KOPT-K1 (cell line): ENCODE data around the gene MINDY3.
"Not testable (repeated sequence)": the region's sequence is repeated elsewhere in the genome, so short reads cannot be mapped to it uniquely, and the experiment has no call there.

ENCODE experiments used
- H3K27ac ChIP-seq: fragments of 200-600 bp; sonication (generic); 2 replicates; pipeline ENCODE4 v1.5.1; 2016; ENCODE audit warnings: antibody characterized with exemption, mild to moderate bottlenecking, low read depth, low read length; ENCODE audit not compliant: poor library complexity, severe bottlenecking
- H3K36me3 ChIP-seq: fragments of 200-600 bp; sonication (generic); 2 replicates; pipeline ENCODE4 v1.5.1; 2017; ENCODE audit warnings: antibody characterized with exemption, mild to moderate bottlenecking, low read length, moderate library complexity; ENCODE audit not compliant: insufficient read depth
- H3K9me3 ChIP-seq: fragments of 200-600 bp; sonication (generic); 2 replicates; pipeline ENCODE4 v1.5.1; 2017; ENCODE audit warnings: antibody characterized with exemption, low read length, mild to moderate bottlenecking; ENCODE audit not compliant: insufficient read depth, poor library complexity, severe bottlenecking

Gene MINDY3

DNA sequence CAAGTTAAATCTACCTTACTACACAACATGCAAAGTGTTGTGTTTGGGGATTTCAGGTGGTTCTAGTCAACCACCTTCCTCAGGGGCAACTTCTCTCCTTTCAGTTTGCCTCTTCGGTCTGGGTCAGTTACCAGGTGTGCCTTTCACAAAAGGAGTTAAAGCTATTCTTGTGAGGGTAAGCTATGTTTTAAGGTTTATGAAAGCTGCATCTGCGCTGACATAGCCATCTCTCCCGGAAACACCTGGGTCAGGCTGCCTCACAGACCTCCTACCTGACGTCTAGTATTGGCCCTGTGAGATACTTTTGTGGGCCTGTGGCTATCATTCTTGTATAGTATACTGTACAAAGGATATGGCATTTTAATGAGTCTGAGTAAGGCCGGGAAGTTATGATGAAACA is 72.9 kb downstream of the MINDY3 start:
- H3K27ac ChIP-seq = no peak overlapping the region
- H3K9me3 ChIP-seq = no peaks in the 10 kb centered on the region
- peaks cover 65% of the 10 kb centered on the region for H3K36me3 ChIP-seq

DNA sequence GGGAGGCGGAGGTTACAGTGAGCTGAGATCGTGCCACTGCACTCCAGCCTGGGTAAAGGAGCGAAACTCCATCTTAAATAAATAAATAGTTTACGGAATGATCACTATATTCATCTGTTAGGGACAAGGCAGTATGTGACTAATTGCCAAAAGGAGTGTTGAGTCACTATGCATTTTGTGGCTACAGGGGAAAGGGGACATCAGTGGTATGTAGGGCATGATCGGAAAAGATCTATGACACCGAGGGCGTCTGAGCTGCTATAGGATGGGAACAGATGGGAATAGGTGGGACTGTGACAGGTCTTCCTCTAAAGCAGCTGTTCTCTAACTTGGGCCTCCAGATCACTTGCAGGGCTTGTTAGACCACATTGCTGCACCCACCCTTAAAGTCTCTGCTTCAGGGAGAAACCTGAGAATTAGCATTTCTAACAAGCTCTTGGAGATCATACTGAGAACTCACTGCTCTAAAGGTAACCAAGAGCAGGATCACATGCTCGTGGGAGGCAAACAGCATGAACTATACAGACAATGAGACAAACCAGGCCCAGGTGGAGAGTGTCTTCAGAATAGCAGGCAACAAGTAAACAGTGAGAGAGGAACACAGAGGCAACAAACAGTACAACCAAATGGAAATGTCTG is 75.5 kb downstream of the MINDY3 start:
- Histone ChIP-seq H3K27ac (no peak overlapping the region), H3K9me3 (no peaks in the 10 kb centered on the region), H3K36me3 (peaks cover 85% of the 10 kb centered on the region)

DNA sequence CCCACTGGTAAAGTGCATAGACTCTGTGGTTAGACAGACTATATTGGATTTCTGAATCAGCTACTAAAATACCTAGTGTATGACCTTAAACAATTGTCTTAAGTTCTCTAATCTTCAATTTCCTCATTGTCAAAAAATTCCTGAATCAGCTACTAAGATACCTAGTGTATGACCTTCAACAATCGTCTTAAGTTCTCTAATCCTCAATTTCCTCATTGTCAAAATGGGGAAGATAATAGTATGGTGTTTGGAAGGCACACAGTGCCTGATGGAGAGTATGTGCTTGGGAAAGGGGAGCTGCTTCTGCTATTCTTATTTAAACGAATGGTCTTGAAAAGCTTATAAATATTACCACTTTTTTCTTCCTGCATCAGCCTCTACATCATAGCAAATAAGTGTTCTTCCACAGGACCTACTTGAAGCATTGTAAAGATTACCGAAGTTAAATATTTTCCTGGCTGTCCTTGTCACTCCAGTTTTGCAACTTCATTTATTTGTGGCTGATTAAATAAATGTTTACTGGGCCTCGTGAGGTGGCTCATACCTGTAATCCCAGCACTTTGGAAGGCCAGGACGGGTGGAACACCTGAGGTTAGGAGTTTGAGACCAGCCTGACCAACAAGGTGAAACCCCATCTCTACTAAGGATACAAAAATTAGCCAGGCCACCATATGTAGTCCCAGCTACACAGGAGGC is 76.2 kb downstream of the MINDY3 start:
- Histone ChIP-seq H3K36me3 (peaks cover 82% of the 10 kb centered on the region), H3K27ac (no peak overlapping the region), H3K9me3 (no peaks in the 10 kb centered on the region)

DNA sequence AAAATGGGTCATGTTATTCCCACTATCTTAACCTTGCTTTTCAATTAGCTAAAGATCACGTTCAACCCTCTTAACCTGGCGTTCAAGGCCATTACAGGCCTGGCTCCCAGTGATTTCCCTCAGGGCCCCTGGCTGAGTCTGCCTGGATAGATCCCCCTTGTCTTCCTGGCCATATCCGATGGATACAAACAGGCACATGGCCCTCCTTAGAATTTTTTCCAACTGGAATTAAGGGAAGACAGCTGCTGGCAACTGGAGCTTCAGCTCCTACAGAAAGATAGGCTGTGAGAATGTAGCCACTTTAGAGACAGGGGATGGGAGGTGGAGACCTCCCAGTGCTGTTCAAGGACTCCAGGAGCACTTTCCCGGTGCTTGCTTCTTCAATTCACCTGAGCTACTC is 77.5 kb downstream of the MINDY3 start:
- Histone ChIP-seq H3K36me3 (peaks cover 82% of the 10 kb centered on the region), H3K27ac (no peak overlapping the region), H3K9me3 (peaks cover 2% of the 10 kb centered on the region)

DNA sequence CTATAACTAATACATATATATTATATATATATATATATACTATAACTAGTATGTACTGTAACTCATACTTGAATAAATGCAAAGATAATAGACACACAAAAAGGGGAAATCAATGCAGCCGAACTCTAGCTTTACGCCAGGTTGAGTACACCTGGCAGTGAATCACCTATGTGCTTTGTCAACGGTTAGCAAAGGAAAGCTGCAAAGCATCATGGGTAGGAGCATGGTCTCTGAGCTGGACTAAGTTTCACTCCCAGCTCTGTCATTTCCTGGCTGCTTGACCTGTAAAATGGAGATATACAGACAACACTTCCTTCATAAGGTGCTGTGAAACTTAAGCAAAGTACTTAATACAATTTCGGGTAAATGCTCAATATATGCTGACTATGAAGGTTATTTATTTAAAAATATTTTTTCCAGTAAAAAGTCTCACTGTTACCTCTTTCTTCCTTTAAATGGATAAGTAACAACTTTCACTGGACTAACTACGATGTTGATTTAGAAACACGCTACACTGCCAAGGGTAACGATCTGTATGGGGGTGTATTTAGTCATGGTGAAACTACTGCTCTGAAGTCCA is 78.8 kb downstream of the MINDY3 start:
- Histone ChIP-seq H3K36me3 (peaks cover 79% of the 10 kb centered on the region), H3K9me3 (peaks cover 12% of the 10 kb centered on the region), H3K27ac (no peak overlapping the region)

DNA sequence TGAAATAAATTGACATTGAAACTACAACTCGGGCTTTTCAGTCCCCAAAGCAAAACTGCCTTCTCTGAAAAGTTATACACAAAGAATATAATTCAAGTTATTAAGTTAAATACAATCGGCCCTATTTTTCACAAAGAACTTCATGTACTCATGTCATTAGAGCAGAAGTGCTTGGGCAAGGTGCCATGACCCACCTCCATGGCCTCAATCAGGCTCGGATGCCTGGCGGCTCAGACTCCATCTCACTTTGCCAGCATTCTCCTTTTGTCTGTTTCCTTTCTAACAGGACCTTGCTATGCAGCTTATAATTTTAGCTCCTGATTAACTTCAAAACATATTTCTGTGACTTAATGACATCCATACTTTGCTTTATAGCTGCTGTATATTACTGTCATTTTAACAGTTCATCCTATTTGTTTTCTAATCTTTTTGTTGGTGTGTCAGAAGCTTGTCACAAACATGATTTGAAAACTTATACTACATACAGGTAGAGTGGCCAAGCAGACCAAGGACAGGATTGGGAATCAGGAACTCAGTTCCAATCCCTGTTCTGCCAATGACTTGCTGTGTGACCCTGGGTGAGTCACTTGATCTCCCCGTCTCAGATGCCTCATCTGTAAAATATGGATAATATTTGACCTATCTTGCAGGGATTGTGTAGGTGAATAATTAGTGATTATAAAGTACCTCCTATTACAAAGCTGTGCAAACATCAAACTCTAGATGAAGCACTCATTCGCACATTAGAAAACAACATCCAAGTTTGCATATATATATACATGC is 79.8 kb downstream of the MINDY3 start:
- Histone ChIP-seq H3K36me3 (peaks cover 74% of the 10 kb centered on the region), H3K27ac (no peak overlapping the region), H3K9me3 (peaks cover 20% of the 10 kb centered on the region)

DNA sequence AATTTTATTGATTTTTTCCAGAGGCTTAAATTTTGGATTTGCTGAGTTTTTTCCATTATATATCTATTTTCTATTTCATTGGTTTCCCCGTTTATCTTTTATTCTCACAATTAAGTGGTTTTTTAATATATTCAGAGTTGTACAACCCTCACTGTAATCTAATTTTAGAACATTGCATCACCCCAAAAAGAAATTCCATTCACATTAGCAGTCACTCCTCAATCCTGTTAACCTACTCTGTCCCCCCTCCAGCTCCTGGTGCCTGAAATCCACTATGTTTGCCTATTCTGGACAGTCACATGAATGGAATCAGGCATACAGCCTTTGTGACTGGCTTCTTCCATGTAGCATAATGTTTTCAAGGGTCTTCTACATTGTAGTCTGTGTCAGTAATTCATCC is 84.8 kb downstream of the MINDY3 start:
- Histone ChIP-seq H3K36me3 (peaks cover 33% of the 10 kb centered on the region), H3K27ac (no peak overlapping the region), H3K9me3 (peaks cover 21% of the 10 kb centered on the region)

DNA sequence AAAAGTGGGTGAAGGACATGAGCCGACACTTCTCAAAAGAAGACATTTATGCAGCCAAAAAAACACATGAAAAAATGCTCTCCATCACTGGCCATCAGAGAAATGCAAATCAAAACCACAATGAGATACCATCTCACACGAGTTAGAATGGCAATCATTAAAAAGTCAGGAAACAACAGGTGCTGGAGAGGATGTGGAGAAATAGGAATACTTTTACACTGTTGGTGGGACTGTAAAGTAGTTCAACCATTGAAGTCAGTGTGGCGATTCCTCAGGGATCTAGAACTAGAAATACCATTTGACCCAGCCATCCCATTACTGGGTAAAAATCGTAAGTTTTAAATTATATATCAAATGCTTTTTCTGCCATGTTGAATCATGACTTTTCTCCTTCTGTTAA is 85.8 kb downstream of the MINDY3 start:
- not testable (repeated sequence) for H3K27ac ChIP-seq
- Histone ChIP-seq H3K36me3 (peaks cover 29% of the 10 kb centered on the region), H3K9me3 (peaks cover 21% of the 10 kb centered on the region)

DNA sequence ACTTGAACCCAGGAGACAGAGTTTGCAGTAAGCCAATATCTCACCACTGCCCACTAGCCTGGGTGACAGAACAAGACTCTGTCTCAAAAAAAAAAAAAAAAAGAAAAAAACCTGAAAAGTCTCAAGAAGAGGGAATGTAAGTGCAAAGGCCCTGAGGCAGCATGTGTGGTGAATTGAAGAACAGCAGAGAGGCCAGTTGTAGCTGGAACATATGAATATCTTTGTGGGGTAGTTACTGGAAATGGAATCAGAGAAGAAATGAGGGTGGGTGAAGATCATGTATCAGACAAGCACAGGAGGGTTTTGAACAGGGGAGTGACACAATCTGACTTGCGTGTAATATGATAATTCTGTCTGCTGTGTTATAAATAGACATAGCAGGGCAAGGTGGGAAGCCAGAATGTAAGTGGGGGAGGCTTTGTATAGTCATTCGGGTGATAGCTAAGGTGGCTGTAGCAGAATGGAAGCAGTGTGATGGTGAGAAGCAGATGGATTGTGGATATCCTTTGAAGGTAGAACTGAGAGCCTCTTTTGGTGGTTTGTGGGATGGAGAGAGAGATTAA is 95.3 kb downstream of the MINDY3 start:
- H3K27ac ChIP-seq = no peak overlapping the region
- no peaks in the 10 kb centered on the region for H3K9me3 ChIP-seq
- H3K36me3 ChIP-seq = no peaks in the 10 kb centered on the region

DNA sequence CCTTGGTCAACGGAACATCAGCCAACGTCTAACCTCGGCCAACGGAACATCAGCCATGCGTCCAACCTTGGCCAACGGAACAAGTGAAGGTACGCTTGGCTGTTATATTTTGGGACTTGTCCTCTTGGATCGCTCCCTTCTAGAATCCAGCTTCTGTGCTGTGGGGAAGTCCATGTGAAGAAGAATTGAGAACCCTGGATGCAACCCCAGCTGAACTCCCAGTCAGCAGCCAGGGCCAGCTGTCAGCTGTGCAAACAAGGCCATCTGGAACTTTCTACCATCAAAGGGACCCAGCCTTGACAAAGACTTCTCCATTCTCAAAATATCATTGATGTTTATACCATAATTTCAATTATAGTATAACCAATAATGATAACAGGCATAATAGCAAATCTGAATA is 97.3 kb downstream of the MINDY3 start:
- H3K36me3 ChIP-seq = no peaks in the 10 kb centered on the region
- no peak overlapping the region for H3K27ac ChIP-seq
- H3K9me3 ChIP-seq = no peaks in the 10 kb centered on the region

DNA sequence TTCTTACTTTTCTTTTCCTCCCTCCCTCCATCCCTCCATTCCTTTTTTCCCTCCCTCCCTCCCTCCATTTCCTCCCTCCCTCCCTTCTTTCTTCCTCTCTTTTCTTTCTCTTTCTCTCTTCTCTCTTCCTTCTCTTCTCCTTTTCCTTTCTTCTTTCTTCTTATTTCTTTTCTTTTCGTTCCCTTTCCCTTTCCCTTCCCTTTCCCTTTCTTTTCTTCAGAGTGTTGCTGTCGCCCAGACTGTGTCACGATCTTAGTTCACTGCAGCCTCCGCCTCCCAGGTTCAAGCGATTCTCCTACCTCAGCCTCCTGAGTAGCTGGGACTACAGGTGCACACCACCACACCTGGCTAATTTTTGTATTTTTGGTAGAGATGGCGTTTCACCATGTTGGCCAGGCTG is 98.1 kb downstream of the MINDY3 start:
- not testable (repeated sequence) for H3K9me3 ChIP-seq, H3K27ac ChIP-seq, H3K36me3 ChIP-seq

DNA sequence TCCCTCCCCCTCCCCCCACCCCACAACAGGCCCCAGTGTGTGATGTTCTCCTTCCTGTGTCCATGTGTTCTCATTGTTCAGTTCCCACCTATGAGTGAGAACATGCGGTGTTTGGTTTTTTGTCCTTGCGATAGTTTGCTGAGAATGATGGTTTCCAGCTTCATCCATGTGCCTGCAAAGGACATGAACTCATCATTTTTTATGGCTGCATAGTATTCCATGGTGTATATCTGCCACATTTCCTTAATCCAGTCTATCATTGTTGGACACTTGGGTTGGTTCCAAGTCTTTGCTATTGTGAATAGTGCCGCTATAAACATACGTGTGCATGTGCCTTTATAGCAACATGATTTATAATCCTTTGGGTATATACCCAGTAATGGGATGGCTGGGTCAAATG is 99.1 kb downstream of the MINDY3 start:
- H3K27ac ChIP-seq, H3K36me3 ChIP-seq: not testable (repeated sequence)

DNA sequence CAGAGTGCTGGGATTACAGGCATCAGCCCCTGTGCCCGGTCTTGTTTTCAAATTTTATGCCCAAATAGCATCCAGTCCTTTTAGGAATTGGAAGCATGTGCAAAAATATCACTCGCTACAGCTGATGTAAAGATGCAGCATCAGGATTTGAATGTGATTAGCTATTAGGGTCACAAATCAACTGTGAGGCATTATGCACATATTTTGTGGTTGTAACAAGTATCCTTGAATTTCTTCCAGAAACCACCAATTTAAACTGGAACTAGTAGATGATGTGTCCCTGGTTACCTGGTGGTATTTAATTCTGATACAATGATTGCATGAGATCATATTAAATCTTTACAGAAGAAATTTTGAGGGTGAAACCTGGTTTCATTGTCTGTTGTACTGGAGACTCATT is 99.6 kb downstream of the MINDY3 start:
- Histone ChIP-seq H3K27ac (no peak overlapping the region), H3K36me3 (no peaks in the 10 kb centered on the region), H3K9me3 (no peaks in the 10 kb centered on the region)

More for the DNA sequence above, 99.1 kb downstream of the MINDY3 start:
- not testable (repeated sequence) for H3K9me3 ChIP-seq

DNA sequence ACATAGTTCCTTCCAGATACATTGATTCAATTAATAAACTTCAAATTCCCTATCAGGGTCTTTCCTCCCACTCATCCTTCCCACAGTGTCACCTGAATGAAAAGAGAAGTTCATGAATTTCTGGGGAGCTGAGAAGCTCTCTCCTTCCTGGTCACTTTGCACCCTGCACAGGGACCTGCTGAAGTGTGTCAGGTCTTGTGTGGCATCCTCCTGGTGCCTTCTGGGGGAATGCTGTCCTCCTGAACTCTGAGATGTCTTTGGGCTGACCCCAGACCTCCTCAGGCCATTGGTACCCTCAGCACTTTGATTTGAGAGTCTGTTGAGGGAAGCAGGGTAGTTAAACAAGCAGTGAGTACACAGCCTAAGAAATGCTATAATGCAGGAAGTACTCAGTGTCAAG is 101.0 kb downstream of the MINDY3 start:
- H3K9me3 ChIP-seq = no peaks in the 10 kb centered on the region
- H3K27ac ChIP-seq = no peak overlapping the region
- H3K36me3 ChIP-seq = no peaks in the 10 kb centered on the region

DNA sequence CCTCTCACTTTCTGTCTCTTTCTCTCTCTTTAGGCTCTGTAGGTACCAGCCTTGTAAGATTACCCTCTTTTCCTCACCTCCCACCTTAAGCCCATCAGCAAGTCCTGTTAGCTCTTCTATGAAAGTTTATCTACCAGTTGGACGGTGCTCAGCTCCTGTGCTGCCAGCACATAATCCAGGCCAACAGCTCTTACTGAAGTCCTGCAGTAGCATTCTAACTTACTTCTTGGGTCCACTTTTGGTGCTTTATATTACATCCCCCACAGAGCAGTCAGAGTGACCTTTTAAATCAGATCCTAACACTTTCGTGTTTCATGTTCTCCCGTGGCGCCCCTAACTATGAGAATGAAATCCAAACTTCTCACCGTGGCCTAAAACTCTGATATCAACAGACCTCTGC is 101.7 kb downstream of the MINDY3 start:
- Histone ChIP-seq H3K27ac (no peak overlapping the region), H3K9me3 (no peaks in the 10 kb centered on the region), H3K36me3 (no peaks in the 10 kb centered on the region)
